Rectal smooth muscle tissue (tissue), 1 donor: Measurements from ENCODE around the gene LYRM1.
A peak's percentile ranks its signal among the peaks of the same experiment; 100 is the strongest.

ENCODE experiments used
- H3K27ac ChIP-seq: one replicate; pipeline ENCODE4 v1.7.0; 2013; ENCODE audit warnings: low read depth, low read length, inconsistent platforms
- H3K27me3 ChIP-seq: one replicate; pipeline ENCODE4 v1.7.0; 2013; ENCODE audit warnings: low read length; ENCODE audit not compliant: control insufficient read depth, insufficient read depth
- H3K36me3 ChIP-seq: one replicate; pipeline ENCODE4 v1.7.0; 2013; ENCODE audit warnings: low read length; ENCODE audit not compliant: control insufficient read depth, insufficient read depth
- H3K4me1 ChIP-seq: one replicate; pipeline ENCODE4 v1.7.0; 2013; ENCODE audit warnings: low read length; ENCODE audit not compliant: control insufficient read depth, insufficient read depth
- H3K4me3 ChIP-seq: one replicate; pipeline ENCODE4 v1.7.0; 2013; ENCODE audit warnings: low read length
- H3K9ac ChIP-seq: one replicate; pipeline ENCODE4 v1.7.0; 2013; ENCODE audit warnings: low read length

LYRM1 gene

GRCh38 chr16:20899071-20899470 lies 1.5 kb upstream of the LYRM1 start:
- no peak overlapping the region for H3K9ac ChIP-seq
- H3K4me3 ChIP-seq: peak overlapping the region; percentile 97
- no peaks in the 10 kb centered on the region for H3K36me3 ChIP-seq
- H3K27ac ChIP-seq: peak overlapping the region; percentile 95
- H3K4me1 ChIP-seq: peaks cover 22% of the 10 kb centered on the region
- no peaks in the 10 kb centered on the region for H3K27me3 ChIP-seq

- H3K4me1 ChIP-seq: peaks cover 27% of the 10 kb centered on the region
- no peaks in the 10 kb centered on the region for H3K36me3 ChIP-seq
- H3K9ac ChIP-seq: peak overlapping the region; percentile 25
- H3K27me3 ChIP-seq: no peaks in the 10 kb centered on the region
- H3K4me3 ChIP-seq: peak overlapping the region; percentile 97
- peak overlapping the region; percentile 95 for H3K27ac ChIP-seq
Measured at GRCh38 chr16:20899477-20900298, 883 bp upstream of the LYRM1 start.

- Histone ChIP-seq H3K27me3 (no peaks in the 10 kb centered on the region), H3K4me3 (peak overlapping the region; percentile 97), H3K36me3 (no peaks in the 10 kb centered on the region), H3K9ac (peak overlapping the region; percentile 53), H3K4me1 (peaks cover 40% of the 10 kb centered on the region), H3K27ac (peak overlapping the region; percentile 95)
Measured at GRCh38 chr16:20901068-20901435, 481 bp downstream of the LYRM1 start.

GRCh38 chr16:20901436-20902112 lies 1.0 kb downstream of the LYRM1 start:
- peaks cover 45% of the 10 kb centered on the region for H3K4me1 ChIP-seq

GRCh38 chr16:20902426-20902825 lies 1.9 kb downstream of the LYRM1 start:
- H3K4me1 ChIP-seq: peaks cover 48% of the 10 kb centered on the region
- H3K9ac ChIP-seq: no peak overlapping the region
- H3K27ac ChIP-seq: peak overlapping the region; percentile 38
- H3K36me3 ChIP-seq: no peaks in the 10 kb centered on the region
- H3K27me3 ChIP-seq: no peaks in the 10 kb centered on the region
- no peak overlapping the region for H3K4me3 ChIP-seq

More at GRCh38 chr16:20901436-20902112, 1.0 kb downstream of the LYRM1 start:
- peak overlapping the region; percentile 95 for H3K27ac ChIP-seq
- H3K36me3 ChIP-seq: no peaks in the 10 kb centered on the region
- H3K4me3 ChIP-seq: peak overlapping the region; percentile 97
- H3K27me3 ChIP-seq: no peaks in the 10 kb centered on the region
- H3K9ac ChIP-seq: peak overlapping the region; percentile 53

- no peak overlapping the region for H3K4me3 ChIP-seq
- H3K9ac ChIP-seq: no peak overlapping the region
Measured at GRCh38 chr16:20903116-20903898, 2.7 kb downstream of the LYRM1 start.

GRCh38 chr16:20903899-20904506 lies 3.4 kb downstream of the LYRM1 start:
- no peaks in the 10 kb centered on the region for H3K27me3 ChIP-seq
- no peak overlapping the region for H3K4me3 ChIP-seq
- peaks cover 44% of the 10 kb centered on the region for H3K4me1 ChIP-seq
- H3K9ac ChIP-seq: no peak overlapping the region
- H3K27ac ChIP-seq: peak overlapping the region; percentile 81
- no peaks in the 10 kb centered on the region for H3K36me3 ChIP-seq

More at GRCh38 chr16:20903116-20903898, 2.7 kb downstream of the LYRM1 start:
- H3K36me3 ChIP-seq: no peaks in the 10 kb centered on the region
- peak overlapping the region; percentile 81 for H3K27ac ChIP-seq
- no peaks in the 10 kb centered on the region for H3K27me3 ChIP-seq
- H3K4me1 ChIP-seq: peaks cover 46% of the 10 kb centered on the region

GRCh38 chr16:20904507-20905081 lies 4.0 kb downstream of the LYRM1 start:
- H3K27ac ChIP-seq: peak overlapping the region; percentile 81
- no peaks in the 10 kb centered on the region for H3K27me3 ChIP-seq
- H3K9ac ChIP-seq: no peak overlapping the region
- no peak overlapping the region for H3K4me3 ChIP-seq
- no peaks in the 10 kb centered on the region for H3K36me3 ChIP-seq
- H3K4me1 ChIP-seq: peaks cover 40% of the 10 kb centered on the region

GRCh38 chr16:20905576-20905975 lies 5.0 kb downstream of the LYRM1 start:
- Histone ChIP-seq H3K9ac (no peak overlapping the region), H3K4me3 (peak overlapping the region; percentile 10), H3K36me3 (no peaks in the 10 kb centered on the region), H3K27me3 (no peaks in the 10 kb centered on the region), H3K4me1 (peaks cover 40% of the 10 kb centered on the region), H3K27ac (peak overlapping the region; percentile 81)

GRCh38 chr16:20906341-20907255 lies 6.0 kb downstream of the LYRM1 start:
- H3K4me1 ChIP-seq: peaks cover 40% of the 10 kb centered on the region
- peak overlapping the region; percentile 81 for H3K27ac ChIP-seq
- no peaks in the 10 kb centered on the region for H3K36me3 ChIP-seq
- no peaks in the 10 kb centered on the region for H3K27me3 ChIP-seq
- H3K9ac ChIP-seq: no peak overlapping the region
- H3K4me3 ChIP-seq: peak overlapping the region; percentile 10

GRCh38 chr16:20910781-20911321 lies 10.3 kb downstream of the LYRM1 start:
- Histone ChIP-seq H3K4me1 (peaks cover 10% of the 10 kb centered on the region), H3K27me3 (no peaks in the 10 kb centered on the region), H3K27ac (no peak overlapping the region), H3K9ac (no peak overlapping the region), H3K4me3 (no peak overlapping the region), H3K36me3 (no peaks in the 10 kb centered on the region)
